Adipocyte (in vitro differentiated cells): Measurements from ENCODE around the gene ELL3.
A peak's percentile ranks its signal among the peaks of the same experiment; 100 is the strongest.
"Not testable (repeated sequence)": the region's sequence is repeated elsewhere in the genome, so short reads cannot be mapped to it uniquely, and the experiment has no call there.

ENCODE experiments used
- DNase-seq: peaks from one replicate; pipeline ENCODE4 v3.0.0-alpha.2; 2015; ENCODE audit warnings: low read depth
- H3K27me3 ChIP-seq: replicated peaks from 2 replicates; pipeline ENCODE4 v1.7.0; 2013; ENCODE audit warnings: mild to moderate bottlenecking, low read length, moderate library complexity; ENCODE audit not compliant: control insufficient read depth, insufficient read depth
- H3K36me3 ChIP-seq: 2 replicates; pipeline ENCODE4 v1.7.0; 2013; ENCODE audit warnings: low read length, mild to moderate bottlenecking, moderate library complexity; ENCODE audit not compliant: control insufficient read depth, insufficient read depth, severe bottlenecking
- H3K4me1 ChIP-seq: 2 replicates; pipeline ENCODE4 v1.7.0; 2013; ENCODE audit warnings: mild to moderate bottlenecking, low read length, moderate library complexity; ENCODE audit not compliant: control insufficient read depth, insufficient read depth
- H3K4me3 ChIP-seq: 2 replicates; pipeline ENCODE4 v1.7.0; 2013; ENCODE audit warnings: mild to moderate bottlenecking, low read length, moderate library complexity
- H3K9ac ChIP-seq: 2 replicates; pipeline ENCODE4 v1.7.0; 2013; ENCODE audit warnings: mild to moderate bottlenecking, low read length, moderate library complexity
- H3K9me3 ChIP-seq: 2 replicates; pipeline ENCODE4 v1.7.0; 2013; ENCODE audit warnings: mild to moderate bottlenecking, low read length, moderate library complexity; ENCODE audit not compliant: control insufficient read depth

The ELL3 gene

DNA sequence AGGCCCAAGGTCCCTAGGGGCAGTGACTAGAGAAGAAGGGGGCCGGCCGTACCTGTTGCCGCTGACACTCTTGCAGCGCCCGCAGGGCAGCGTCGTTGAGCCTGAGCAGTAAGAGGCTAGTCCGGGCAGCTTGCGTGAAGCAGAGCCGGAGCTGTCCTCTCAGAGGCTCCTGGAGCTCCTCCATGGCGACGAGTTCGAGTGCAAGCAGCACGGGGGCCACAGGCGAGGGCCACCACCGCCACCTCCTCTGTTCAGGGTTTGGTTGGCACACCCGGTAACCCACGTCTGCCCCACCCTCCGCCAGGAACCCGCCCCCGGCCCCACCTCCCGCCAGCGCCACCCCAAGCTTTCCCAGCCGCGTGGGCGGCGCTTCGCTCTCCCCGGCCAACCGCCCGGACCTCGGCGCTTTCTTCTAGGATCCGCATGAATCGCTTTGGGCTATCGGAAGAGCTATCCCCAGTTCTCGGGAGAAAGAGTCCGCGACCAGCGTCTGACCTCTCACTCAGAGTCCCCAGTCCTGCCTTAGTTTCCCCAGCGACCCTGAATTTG is at the start of gene ELL3:
ELL3 (minus strand) TSS at position 249 of the 549 bp plus-strand sequence; CDS start at position 184, 65 bp downstream.
- H3K9ac ChIP-seq, result peak within 1 kb of the TSS; percentile 82
- no peaks in the 10 kb centered on the region for H3K9me3 ChIP-seq
- peaks cover 17% of the 10 kb centered on the region for H3K4me1 ChIP-seq
- peak within 1 kb of the TSS; percentile 92 for H3K4me3 ChIP-seq
- peaks cover 22% of the 10 kb centered on the region for H3K36me3 ChIP-seq
- H3K27me3 ChIP-seq, result no peaks in the 10 kb centered on the region
- DNase-seq, result peak; percentile 91

DNA sequence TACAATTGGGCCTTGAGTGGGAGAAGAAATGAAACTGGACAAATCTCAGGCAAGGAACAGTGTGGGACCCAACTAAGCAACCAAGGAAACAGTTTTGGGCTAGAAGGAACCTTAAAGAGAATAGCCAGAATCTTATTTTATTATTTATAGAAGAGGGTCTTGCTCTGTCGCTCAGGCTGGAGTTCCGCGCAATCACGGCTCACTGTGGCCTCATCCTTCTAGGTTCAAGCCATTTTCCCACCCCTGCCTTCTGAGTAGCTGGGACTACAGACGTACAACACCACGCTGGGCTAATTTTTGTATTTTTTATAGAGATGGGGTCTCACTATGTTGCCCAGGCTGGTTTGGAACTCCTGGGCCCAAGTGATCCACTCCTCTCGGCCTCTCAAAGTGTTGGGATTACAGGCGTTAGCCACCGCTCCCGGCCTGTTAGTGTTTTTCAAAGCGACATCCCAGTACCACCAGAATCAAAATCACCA is 49.3 kb upstream of the ELL3 start:
- Histone ChIP-seq H3K4me1 (peaks cover 26% of the 10 kb centered on the region), H3K36me3 (no peaks in the 10 kb centered on the region), H3K27me3 (no peaks in the 10 kb centered on the region), H3K9ac (peak overlapping the region; percentile 77), H3K9me3 (no peaks in the 10 kb centered on the region), H3K4me3 (peak overlapping the region; percentile 88)
- DNase-seq, result no peak

GRCh38 chr15:43825305-43825704 is 48.5 kb upstream of the ELL3 start:
- H3K4me1 ChIP-seq, result peaks cover 26% of the 10 kb centered on the region
- DNase-seq, H3K9me3 ChIP-seq, H3K27me3 ChIP-seq, H3K4me3 ChIP-seq, H3K9ac ChIP-seq, H3K36me3 ChIP-seq: not testable (repeated sequence)

- Histone ChIP-seq H3K9me3 (no peaks in the 10 kb centered on the region), H3K36me3 (no peaks in the 10 kb centered on the region), H3K9ac (peak within 1 kb of the TSS; percentile 98), H3K4me1 (peaks cover 26% of the 10 kb centered on the region), H3K27me3 (no peaks in the 10 kb centered on the region), H3K4me3 (peak within 1 kb of the TSS; percentile 95)
- peak; percentile 99 for DNase-seq
Measured at GRCh38 chr15:43824302-43825246, 47.8 kb upstream of the ELL3 start, which contains the start of gene MFAP1. Gene MFAP1, minus strand, starts transcription at chr15:43824690. Its CDS starts 121 bp downstream, at chr15:43824569.

DNA sequence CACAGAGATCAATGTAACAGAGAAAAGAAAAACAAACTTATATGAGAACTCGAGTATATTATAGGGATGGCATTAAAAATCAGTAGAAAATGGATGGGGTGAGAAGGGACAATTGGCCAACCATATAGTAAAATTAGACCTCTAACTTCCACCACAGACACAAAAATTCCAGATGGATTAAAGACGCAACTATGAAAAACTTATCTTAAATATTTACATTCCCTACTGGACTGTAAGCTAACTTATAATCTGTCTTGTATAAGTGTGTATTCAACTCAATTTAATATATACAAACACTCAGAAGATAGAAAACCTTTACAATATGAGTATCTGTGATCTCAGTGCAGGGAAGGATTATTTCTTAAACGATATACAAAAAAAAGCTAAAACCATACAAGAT is 44.7 kb upstream of the ELL3 start:
- no peak overlapping the region for H3K4me3 ChIP-seq
- H3K27me3 ChIP-seq, result no peaks in the 10 kb centered on the region
- DNase-seq, result no peak
- H3K4me1 ChIP-seq, result peaks cover 16% of the 10 kb centered on the region
- no peak overlapping the region for H3K9ac ChIP-seq
- H3K36me3 ChIP-seq, result peaks cover 13% of the 10 kb centered on the region
- H3K9me3 ChIP-seq, result no peaks in the 10 kb centered on the region

- not testable (repeated sequence) for DNase-seq
- H3K36me3 ChIP-seq, result peaks cover 68% of the 10 kb centered on the region
Measured at GRCh38 chr15:43815064-43815463, 38.3 kb upstream of the ELL3 start.

GRCh38 chr15:43808960-43809678 is 32.4 kb upstream of the ELL3 start:
- no peaks in the 10 kb centered on the region for H3K27me3 ChIP-seq
- H3K4me1 ChIP-seq, result no peaks in the 10 kb centered on the region
- H3K4me3 ChIP-seq, result no peak overlapping the region
- no peak overlapping the region for H3K9ac ChIP-seq
- no peaks in the 10 kb centered on the region for H3K9me3 ChIP-seq
- H3K36me3 ChIP-seq, result peaks cover 96% of the 10 kb centered on the region
- DNase-seq, result no peak

More at GRCh38 chr15:43815064-43815463, 38.3 kb upstream of the ELL3 start:
- not testable (repeated sequence) for H3K4me1 ChIP-seq, H3K4me3 ChIP-seq, H3K9me3 ChIP-seq, H3K9ac ChIP-seq, H3K27me3 ChIP-seq

DNA sequence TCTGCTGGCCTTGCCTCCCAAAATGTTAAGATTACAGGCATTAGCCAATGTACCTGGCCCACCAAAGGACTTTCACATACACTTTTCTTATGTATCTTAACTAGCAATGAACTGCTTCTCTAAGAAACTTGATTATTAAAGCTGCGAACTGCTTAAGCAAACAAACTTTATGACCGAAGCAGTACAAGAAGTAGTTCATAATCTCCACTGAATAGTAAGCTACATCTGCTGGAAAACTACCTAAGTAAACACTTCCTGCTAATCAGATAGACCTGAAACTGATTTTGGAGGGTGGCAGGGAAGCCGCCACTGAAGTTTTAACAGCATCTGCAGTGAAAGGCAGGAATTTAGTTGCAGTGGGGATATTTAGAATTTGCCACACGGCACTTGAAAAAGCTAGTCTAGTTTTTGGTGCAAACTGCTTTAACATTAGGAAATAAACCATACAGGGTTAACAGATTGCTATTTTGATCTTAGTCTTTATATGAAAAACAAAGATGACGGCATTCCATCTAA is 31.7 kb upstream of the ELL3 start:
- Histone ChIP-seq H3K36me3 (peaks cover 92% of the 10 kb centered on the region), H3K27me3 (no peaks in the 10 kb centered on the region), H3K4me1 (no peaks in the 10 kb centered on the region), H3K4me3 (no peak overlapping the region), H3K9ac (no peak overlapping the region), H3K9me3 (no peaks in the 10 kb centered on the region)
- no peak for DNase-seq

DNA sequence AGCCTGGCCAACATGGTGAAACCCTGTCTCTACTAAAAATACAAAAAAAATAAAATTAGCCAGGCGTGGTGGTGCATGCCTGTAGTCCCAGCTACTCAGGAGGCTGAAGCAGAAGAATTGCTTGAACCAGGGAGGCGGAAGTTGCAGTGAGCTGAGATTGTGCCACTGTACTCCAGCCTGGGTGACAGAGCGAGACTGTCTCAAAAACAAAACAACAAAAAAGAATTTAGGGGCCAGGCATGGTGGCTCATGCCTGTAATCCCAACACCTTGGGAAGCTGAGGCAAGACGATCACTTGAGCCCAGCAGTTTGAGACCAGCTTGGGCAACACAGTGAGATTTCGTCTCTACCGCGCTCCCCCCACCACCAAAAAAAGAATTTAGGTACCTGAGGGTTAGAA is 25.9 kb upstream of the ELL3 start:
- not testable (repeated sequence) for H3K9ac ChIP-seq, DNase-seq, H3K27me3 ChIP-seq, H3K4me3 ChIP-seq, H3K9me3 ChIP-seq
- peaks cover 57% of the 10 kb centered on the region for H3K36me3 ChIP-seq
- peaks cover 17% of the 10 kb centered on the region for H3K4me1 ChIP-seq

- Histone ChIP-seq H3K4me1 (peaks cover 38% of the 10 kb centered on the region), H3K27me3 (no peaks in the 10 kb centered on the region), H3K4me3 (peak within 1 kb of the TSS; percentile 96), H3K9me3 (no peaks in the 10 kb centered on the region), H3K9ac (peak within 1 kb of the TSS; percentile 97), H3K36me3 (peaks cover 54% of the 10 kb centered on the region)
- DNase-seq, result peak; percentile 95
Measured at GRCh38 chr15:43800286-43801141, 23.7 kb upstream of the ELL3 start, which contains the start of gene HYPK. Gene HYPK, plus strand, starts transcription at chr15:43800599. Its CDS starts 24 bp downstream, at chr15:43800623.
